Bronchial epithelial cell (primary cell): ENCODE measurements around the gene MFSD1. TPM values are rescaled to one million over a fixed set of nuclear protein-coding genes. Genes with fewer than 3 reads are reported as not detected.

Source experiments
- DNase-seq: peaks from one replicate; pipeline ENCODE4 v3.0.0-alpha.2; 2010; ENCODE audit warnings: low read depth
- FAIRE-seq: peaks from 2 replicates; lab custom pipeline; 2011; peaks lifted over from hg19 to GRCh38; lab: Jason Lieb, UNC
- H3K27me3 ChIP-seq: 2 replicates; pipeline ENCODE4 v1.5.1; 2011; ENCODE audit warnings: low read length; ENCODE audit not compliant: control insufficient read depth, insufficient read depth
- H3K36me3 ChIP-seq: 2 replicates; pipeline ENCODE4 v1.5.1; 2011; ENCODE audit warnings: low read length; ENCODE audit not compliant: control insufficient read depth, insufficient read depth
- H3K4me3 ChIP-seq: 2 replicates; pipeline ENCODE4 v1.5.1; 2011; ENCODE audit warnings: mild to moderate bottlenecking, low read depth, low read length, control low read depth
- total RNA-seq: library from RNA; depleted of rRNA; stranded (reverse); fragments of >200 nt; gene quantifications from 2 replicates; pipeline ENCODE4 v1.2.1, GENCODE V29; 2014
- TF ChIP-seq, protein P1 (sequence below): IDR thresholded peaks from 2 replicates; pipeline ENCODE4 v1.5.1; 2011; ENCODE audit warnings: mild to moderate bottlenecking, moderate library complexity, low read length, control low read depth, inconsistent platforms; ENCODE audit not compliant: insufficient read depth, severe bottlenecking

MFSD1 gene
- total RNA-seq, 1 donor from 2014 or later, result 57.1 TPM

DNA sequence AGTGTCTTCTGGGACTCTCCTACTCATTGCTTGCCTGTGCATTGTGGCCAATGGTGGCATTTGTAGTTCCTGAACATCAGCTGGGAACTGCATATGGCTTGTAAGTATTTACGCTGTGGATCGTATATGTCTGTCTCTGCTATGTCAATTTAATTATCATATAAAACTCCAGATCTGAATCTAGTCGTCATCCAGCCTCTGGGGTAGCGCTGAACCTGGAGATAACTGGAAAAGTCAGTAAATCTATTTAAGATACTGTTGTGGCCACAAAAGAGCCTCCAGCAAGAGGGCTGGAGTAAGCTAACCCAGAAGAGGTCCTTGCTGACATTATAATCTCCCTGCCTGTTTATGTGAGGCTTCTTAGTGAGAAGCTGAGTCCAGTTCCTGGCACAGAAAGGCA lies 21.6 kb downstream of the MFSD1 start:
- no peak for FAIRE-seq
- DNase-seq, result no peak
- no peak overlapping the region for H3K4me3 ChIP-seq
- TF ChIP-seq, protein P1, sequence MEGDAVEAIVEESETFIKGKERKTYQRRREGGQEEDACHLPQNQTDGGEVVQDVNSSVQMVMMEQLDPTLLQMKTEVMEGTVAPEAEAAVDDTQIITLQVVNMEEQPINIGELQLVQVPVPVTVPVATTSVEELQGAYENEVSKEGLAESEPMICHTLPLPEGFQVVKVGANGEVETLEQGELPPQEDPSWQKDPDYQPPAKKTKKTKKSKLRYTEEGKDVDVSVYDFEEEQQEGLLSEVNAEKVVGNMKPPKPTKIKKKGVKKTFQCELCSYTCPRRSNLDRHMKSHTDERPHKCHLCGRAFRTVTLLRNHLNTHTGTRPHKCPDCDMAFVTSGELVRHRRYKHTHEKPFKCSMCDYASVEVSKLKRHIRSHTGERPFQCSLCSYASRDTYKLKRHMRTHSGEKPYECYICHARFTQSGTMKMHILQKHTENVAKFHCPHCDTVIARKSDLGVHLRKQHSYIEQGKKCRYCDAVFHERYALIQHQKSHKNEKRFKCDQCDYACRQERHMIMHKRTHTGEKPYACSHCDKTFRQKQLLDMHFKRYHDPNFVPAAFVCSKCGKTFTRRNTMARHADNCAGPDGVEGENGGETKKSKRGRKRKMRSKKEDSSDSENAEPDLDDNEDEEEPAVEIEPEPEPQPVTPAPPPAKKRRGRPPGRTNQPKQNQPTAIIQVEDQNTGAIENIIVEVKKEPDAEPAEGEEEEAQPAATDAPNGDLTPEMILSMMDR, result no peak
- peaks cover 3% of the 10 kb centered on the region for H3K36me3 ChIP-seq
- no peaks in the 10 kb centered on the region for H3K27me3 ChIP-seq

DNA sequence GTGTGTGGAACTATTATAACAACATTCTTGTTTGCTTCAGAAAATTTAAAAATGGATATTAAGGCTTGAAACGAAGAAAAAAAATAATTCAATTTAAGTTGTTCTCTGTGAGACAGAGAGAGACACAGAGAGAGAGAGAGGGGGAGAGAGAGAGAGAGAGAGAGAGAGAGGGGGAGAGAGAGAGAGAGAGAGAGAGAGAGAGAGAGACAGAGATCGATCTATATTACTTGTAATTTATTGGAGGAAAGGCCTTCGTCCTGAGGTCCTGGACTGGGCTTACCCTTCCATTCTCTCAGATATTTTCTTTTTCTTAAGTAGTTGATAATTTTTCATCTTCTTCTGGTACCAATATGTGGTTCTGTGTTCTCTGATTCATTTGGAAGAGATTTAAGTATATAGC lies 25.9 kb downstream of the MFSD1 start:
- FAIRE-seq (no peak), DNase-seq (no peak)
- Histone ChIP-seq H3K4me3 (no peak overlapping the region), H3K27me3 (no peaks in the 10 kb centered on the region), H3K36me3 (no peaks in the 10 kb centered on the region)
- TF ChIP-seq, protein P1, result no peak

DNA sequence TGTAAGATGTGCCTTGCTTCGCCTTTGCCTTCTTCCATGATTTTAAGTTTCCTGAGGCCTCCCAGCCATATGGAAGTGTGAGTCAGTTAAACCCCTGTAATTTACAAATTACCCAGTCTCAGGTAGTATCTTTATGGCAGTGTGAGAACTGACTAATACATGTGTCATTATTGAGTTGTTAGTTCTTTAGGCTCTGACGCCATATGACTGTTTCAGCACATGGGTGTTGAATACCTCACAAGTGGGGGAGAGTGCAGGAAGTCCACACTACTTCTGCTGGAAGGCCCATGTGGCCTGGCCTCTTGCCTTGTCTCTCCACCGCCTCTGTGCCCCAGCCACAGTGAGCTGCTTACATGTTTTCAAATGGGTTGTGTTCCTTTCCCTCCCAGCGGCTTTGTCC lies 28.5 kb downstream of the MFSD1 start:
- H3K4me3 ChIP-seq, result no peak overlapping the region
- H3K36me3 ChIP-seq, result no peaks in the 10 kb centered on the region
- DNase-seq, result peak; percentile 91
- TF ChIP-seq, protein P1, result no peak
- no peaks in the 10 kb centered on the region for H3K27me3 ChIP-seq
- FAIRE-seq, result no peak

DNA sequence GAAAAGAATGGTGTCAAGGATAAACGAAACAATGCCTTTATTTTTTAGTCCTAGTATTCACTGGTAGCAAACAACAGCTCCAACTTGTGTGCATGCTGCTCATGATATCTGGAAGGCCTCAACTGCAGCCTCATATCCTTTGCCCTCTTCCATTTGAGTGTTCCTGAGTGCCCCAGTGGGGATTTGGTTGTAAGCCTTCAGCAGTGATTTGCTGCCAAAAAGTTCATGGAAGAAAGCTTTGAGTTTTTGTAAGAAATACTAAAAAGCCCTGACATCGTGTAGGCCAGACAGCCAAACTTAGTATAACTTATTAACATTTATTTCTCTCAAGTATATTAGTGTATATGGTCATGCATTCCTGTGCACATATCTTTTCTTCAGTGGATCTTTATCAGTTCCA lies 30.0 kb downstream of the MFSD1 start:
- Histone ChIP-seq H3K36me3 (no peaks in the 10 kb centered on the region), H3K4me3 (no peak overlapping the region), H3K27me3 (no peaks in the 10 kb centered on the region)
- DNase-seq, result no peak
- no peak for FAIRE-seq
- TF ChIP-seq, protein P1, result no peak

DNA sequence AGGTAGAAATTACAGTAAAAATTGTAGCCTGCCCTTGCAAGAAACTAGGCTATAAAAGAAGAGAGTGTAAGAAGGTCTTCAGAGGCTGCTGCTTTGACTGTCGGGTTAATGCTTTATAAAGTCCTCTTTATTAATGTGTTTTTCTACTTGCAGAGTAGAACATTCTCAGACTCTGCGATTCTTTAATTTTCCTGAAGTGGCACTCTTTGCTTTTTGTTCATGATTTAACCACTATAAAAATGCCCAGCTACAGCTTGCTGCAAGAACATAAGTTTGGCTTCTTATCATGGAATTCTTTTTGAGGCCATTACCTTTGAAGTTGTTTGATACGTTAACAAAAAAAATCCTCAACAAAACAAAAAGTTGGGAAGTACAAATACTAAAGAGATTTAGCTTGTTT lies 33.8 kb downstream of the MFSD1 start:
- FAIRE-seq, result no peak
- Histone ChIP-seq H3K36me3 (no peaks in the 10 kb centered on the region), H3K27me3 (no peaks in the 10 kb centered on the region), H3K4me3 (no peak overlapping the region)
- TF ChIP-seq, protein P1, result no peak
- DNase-seq, result no peak

DNA sequence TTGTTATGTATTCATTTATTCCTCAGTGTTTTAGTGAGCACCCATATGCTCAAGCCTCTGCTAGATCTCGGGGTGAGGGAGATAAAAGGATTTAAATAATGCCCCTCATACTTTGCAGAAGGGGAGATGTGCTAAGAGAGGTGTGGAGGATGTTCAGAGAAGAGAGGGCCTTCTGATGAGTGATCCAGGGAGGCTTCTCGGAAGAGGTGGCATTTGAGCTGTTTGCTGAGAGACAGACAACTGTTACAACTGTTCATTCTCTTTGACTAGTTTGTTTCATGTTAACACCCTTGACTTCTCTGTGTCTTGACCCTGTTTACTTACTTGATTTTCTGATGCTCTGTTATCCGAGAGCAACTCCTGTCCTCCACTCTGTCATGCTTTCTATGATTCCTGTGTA lies 34.5 kb downstream of the MFSD1 start:
- FAIRE-seq, result no peak
- no peaks in the 10 kb centered on the region for H3K36me3 ChIP-seq
- DNase-seq, result no peak
- no peak overlapping the region for H3K4me3 ChIP-seq
- no peaks in the 10 kb centered on the region for H3K27me3 ChIP-seq
- TF ChIP-seq, protein P1, result no peak
